ENCODE results near the gene FGFR2.

The FGFR2 gene

DNA sequence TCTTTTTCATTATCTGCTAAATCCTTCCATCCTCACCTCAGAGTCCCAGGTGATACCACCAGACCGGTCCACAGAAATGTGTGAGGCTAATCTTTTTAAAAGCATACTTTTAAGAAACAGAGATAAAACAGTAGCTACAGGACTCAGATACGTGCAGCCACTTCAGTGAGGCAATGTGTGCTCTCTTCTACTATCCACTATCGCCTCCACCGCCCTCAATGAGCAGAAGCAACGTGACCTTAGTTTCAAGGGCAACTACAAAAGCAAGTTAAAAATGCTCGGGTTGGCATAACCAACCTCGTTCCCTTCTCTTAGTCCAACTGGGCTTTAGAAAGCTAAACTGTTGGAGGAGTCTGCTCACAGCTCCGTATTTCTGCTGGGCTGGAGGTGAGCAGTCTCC, 4.2 kb downstream of the FGFR2 start:
- no peak for TF ChIP-seq ZFX (IDR thresholded peaks at IDR 0.05)
- TF ChIP-seq, protein P1, sequence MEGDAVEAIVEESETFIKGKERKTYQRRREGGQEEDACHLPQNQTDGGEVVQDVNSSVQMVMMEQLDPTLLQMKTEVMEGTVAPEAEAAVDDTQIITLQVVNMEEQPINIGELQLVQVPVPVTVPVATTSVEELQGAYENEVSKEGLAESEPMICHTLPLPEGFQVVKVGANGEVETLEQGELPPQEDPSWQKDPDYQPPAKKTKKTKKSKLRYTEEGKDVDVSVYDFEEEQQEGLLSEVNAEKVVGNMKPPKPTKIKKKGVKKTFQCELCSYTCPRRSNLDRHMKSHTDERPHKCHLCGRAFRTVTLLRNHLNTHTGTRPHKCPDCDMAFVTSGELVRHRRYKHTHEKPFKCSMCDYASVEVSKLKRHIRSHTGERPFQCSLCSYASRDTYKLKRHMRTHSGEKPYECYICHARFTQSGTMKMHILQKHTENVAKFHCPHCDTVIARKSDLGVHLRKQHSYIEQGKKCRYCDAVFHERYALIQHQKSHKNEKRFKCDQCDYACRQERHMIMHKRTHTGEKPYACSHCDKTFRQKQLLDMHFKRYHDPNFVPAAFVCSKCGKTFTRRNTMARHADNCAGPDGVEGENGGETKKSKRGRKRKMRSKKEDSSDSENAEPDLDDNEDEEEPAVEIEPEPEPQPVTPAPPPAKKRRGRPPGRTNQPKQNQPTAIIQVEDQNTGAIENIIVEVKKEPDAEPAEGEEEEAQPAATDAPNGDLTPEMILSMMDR (conservative IDR thresholded peaks at IDR 0.05) = no peak

DNA sequence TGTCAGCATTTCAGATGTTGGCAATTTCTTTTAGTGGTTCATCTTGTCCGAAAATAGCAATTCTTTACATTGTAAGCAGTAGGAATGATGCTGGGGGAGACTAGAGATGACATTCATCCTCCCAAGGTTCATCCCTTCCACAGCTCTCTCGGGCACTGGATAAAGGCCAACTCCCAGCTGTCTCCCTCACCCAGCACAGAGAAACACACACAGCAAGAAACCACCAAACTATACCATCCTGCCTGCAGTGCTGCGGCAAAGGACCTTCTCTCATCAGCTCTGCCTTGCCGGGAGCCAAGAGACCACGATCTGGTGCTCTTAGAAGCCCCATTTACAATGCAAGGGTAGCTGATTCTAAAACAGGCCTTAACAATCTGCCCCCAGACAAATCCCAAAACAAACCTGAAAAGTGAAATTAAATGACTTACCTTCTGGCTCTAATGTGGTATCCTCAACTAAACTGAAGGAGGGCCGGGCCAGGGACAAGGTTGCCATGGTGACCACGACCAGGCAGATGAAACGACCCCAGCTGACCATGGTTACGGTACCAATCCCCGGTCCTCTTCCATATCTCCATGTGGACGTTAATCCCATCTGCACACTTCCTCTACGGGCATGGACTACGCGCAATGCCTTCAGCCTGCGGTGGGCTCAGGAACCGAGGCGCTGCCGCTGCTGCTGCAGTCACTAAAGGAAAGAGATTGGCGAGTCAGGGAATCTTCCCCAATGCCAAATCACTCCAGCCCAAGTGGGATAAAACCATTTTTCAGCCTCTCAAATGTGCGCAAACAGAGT, 4.8 kb downstream of the FGFR2 start:
- TF ChIP-seq, protein P1 (conservative IDR thresholded peaks at IDR 0.05) = no peak
- no peak for TF ChIP-seq ZFX (IDR thresholded peaks at IDR 0.05)
- H3K27ac ChIP-seq = no peak overlapping the region

More for the DNA sequence above, 4.2 kb downstream of the FGFR2 start:
- H3K27ac ChIP-seq = no peak overlapping the region

DNA sequence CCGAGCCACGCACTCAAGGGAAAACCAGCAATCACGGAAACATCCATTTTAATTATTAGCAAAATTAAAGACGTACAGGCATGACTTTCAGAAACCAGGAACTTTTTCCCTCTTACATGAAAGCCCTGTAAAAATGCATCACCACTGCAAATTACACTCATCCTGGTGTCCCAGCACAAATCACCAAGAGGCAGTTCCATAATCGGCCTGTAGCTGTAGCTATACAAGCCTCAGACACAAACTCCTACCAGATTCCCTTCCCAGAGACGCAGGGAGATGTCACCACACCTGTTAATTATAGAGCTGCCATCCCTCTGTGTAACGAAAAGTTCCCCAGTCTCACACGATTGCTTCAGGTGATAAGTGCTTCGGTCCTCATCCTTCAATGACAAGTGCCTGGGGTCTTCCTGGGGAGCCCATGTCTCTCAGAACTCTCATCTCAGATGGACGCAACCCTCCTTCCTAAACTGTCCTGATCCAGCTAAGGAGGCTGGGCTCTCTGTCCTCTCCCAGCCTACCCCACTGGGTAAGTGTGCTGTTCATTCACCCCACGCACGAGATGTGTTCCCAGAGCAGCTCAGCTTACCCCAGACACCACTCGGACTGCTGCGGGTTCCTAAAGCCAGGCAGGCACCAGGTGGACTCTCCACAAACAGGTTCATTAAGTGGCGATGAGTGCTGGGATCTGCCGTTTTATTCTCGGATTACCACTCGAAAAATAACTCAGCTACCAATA, 5.9 kb downstream of the FGFR2 start:
- TF ChIP-seq, protein P1 (conservative IDR thresholded peaks at IDR 0.05) = no peak; the same call in 1 of the 2 replicates
- no peak for TF ChIP-seq ZFX (IDR thresholded peaks at IDR 0.05)
- no peak overlapping the region for H3K27ac ChIP-seq

DNA sequence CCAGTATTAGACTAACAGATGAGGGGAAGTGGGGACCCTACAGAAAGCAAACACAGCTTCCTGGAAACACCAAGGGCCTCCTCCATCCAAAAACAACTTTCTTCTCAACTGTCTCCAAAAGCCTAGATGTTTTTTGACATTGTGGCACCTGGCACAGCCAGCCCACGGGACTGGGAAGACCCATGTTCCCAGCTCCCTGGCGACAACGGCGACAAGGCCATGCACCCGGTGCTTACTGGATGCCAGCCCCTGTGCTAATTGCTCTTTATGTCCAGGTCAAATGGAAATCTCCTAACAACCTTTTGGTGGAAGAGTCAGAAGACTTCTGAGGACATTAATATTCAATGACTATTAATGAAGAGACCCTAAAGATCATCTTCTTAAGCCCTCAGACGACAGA, 7.1 kb downstream of the FGFR2 start:
- no peak overlapping the region for H3K27ac ChIP-seq
- no peak for TF ChIP-seq ZFX (IDR thresholded peaks at IDR 0.05)
- TF ChIP-seq, protein P1 (conservative IDR thresholded peaks at IDR 0.05) = no peak

DNA sequence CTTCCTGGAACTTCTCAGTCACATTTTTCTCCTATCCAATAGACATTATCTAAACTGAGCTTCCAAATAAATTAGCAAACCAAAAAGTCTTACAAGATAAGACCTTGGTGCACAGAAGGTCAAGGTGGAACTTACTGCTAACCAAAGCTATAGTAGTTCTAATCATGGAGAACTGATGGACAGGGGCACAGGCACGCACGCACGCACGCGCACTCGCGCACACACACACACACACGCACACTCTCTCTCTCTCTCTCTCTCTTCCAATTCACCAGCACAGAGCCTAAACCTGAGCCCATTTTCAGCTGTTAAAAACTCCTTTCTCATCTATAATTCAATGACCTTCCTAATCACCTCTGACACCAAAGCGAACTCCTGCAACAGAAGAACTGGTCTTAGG, 7.5 kb downstream of the FGFR2 start:
- TF ChIP-seq, protein P1 (conservative IDR thresholded peaks at IDR 0.05) = no peak
- TF ChIP-seq ZFX (IDR thresholded peaks at IDR 0.05) = no peak
- no peak overlapping the region for H3K27ac ChIP-seq

DNA sequence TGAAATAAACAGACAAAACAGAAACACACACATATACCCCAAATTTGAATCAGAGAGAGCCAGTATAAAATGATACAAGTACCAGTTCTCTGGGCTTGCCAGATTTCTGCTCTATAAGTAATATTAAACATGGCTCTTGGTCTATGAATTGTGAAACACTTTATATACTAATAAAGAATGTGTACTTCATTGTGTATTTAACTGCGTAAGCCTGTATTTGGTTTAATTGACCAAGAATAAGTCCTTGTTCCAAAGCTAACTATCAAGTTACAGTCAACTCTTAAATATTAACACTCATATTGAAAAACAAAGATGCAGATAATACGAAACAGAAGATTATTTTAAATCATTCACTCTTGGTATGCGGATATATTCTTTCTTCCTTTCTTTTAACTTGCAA, 8.7 kb downstream of the FGFR2 start:
- no peak overlapping the region for H3K27ac ChIP-seq
- TF ChIP-seq, protein P1 (conservative IDR thresholded peaks at IDR 0.05) = no peak
- TF ChIP-seq ZFX (IDR thresholded peaks at IDR 0.05) = no peak

DNA sequence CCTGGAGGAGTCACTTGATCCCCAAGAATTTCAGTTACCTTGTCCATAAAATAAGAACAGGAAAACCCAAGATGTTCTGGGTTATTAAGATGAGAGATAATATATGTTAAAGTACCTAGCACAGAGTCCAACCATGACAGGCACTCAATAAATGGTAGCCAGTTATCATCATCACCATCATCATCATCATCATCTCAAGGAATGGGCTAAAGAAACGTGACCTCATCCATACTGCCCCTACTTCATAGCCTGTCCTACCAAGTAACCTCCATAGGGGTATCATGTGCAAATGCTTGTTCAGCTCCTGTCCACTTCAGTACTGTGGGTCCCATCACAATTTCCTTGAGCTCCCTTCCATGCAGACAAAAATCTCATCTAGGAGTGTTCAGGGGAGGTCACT, 14.4 kb downstream of the FGFR2 start:
- H3K27ac ChIP-seq = no peak overlapping the region
- TF ChIP-seq ZFX (IDR thresholded peaks at IDR 0.05) = no peak
- TF ChIP-seq, protein P1 (conservative IDR thresholded peaks at IDR 0.05) = no peak

Measured in C4-2B (cell line).